ENCODE data around the gene VWF. TPM values are rescaled to one million over a fixed set of nuclear protein-coding genes. Genes with fewer than 3 reads are reported as not detected.

Gene VWF
- total RNA-seq, 1 experiment from 2014 or later = 0.41 TPM

DNA sequence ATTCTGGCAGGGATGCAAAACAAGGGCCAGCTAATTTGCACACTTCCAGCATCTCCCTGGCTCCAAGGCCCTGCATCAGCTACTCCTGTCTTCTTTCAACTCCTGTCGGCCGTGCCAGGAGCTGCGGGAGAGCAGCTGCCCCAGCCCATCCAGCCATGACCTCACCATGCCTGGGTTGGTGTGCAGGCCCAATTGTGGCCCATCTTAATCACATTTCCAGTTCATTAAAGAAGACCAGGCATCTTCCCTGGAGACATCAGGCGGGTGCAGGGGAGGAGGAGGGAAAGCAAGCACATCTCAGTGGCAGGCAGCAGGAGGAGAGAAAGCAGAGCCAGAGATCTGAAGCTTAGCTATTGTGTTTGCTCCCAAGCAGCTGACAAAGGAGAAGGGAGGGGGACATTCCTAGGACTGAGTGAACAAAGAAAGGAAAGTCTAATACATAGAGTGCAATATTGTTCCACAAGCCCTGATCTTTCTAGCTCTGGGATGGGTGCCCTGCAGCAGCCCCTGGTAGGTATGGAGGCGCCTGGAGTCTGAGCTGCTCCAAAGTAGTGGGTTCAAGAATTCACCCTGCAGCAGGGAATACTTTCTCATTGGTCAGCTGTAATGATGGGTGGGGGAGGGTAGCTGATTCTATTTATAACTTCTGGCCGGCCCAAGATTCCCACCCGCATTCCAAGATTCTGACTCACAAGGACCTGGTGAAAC lies 40.1 kb downstream of the VWF start:
- H3K4me1 ChIP-seq = peaks cover 59% of the 10 kb centered on the region
- POLR2A ChIA-PET = interaction anchor here (0.5 to 1.7 kb wide), 8 partner anchors 9 to 1839 kb away, joined by 3 to 16 read pairs (median 5); partner anchors contain the start of gene CD9
- DNase-seq = peak; percentile 84 to 93
- H3K27me3 ChIP-seq (replicated peaks; ENCODE audit: control insufficient read depth, insufficient read depth, low read length) = no peaks in the 10 kb centered on the region
- no peaks in the 10 kb centered on the region for H3K9me3 ChIP-seq
- peak overlapping the region; percentile 92 for H3K27ac Mint-ChIP-seq (ENCODE audit: unreplicated experiment)
- intact Hi-C loops (cut with micrococcal nuclease; ENCODE audit: unreplicated experiment) = loop anchor here (1.0 kb wide), 1 partner anchor 14 kb away; no protein-coding TSS in a partner anchor
- no peaks in the 10 kb centered on the region for H3K36me3 ChIP-seq (ENCODE audit: control insufficient read depth, insufficient read depth, low read length)
- no peak overlapping the region for H3K4me3 ChIP-seq (ENCODE audit: low read depth, low read length)
- no peaks in the 10 kb centered on the region for H3K27me3 Mint-ChIP-seq (ENCODE audit: insufficient read depth, unreplicated experiment)
- H3K36me3 Mint-ChIP-seq (ENCODE audit: insufficient read depth, unreplicated experiment) = peaks cover 6% of the 10 kb centered on the region
- CTCF ChIA-PET = interaction anchor here (0.6 to 1.9 kb wide), 10 partner anchors 9 to 194 kb away, joined by 3 to 28 read pairs (median 6); no protein-coding TSS in a partner anchor
- H3K4me1 Mint-ChIP-seq (ENCODE audit: low read depth, unreplicated experiment) = peaks cover 34% of the 10 kb centered on the region
- BruUV-seq (replicated peaks) = TSS peak; percentile 48
- TF ChIP-seq, protein P1, sequence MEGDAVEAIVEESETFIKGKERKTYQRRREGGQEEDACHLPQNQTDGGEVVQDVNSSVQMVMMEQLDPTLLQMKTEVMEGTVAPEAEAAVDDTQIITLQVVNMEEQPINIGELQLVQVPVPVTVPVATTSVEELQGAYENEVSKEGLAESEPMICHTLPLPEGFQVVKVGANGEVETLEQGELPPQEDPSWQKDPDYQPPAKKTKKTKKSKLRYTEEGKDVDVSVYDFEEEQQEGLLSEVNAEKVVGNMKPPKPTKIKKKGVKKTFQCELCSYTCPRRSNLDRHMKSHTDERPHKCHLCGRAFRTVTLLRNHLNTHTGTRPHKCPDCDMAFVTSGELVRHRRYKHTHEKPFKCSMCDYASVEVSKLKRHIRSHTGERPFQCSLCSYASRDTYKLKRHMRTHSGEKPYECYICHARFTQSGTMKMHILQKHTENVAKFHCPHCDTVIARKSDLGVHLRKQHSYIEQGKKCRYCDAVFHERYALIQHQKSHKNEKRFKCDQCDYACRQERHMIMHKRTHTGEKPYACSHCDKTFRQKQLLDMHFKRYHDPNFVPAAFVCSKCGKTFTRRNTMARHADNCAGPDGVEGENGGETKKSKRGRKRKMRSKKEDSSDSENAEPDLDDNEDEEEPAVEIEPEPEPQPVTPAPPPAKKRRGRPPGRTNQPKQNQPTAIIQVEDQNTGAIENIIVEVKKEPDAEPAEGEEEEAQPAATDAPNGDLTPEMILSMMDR (IDR thresholded peaks at IDR 0.05; ENCODE audit: insufficient read depth in 1 of 2, low read depth in 1 of 2, low read length in 1 of 2, severe bottlenecking in 1 of 2, unreplicated experiment in 1 of 2) = no peak
- H3K4me3 Mint-ChIP-seq (ENCODE audit: unreplicated experiment) = peak overlapping the region; percentile 44
- H3K9me3 Mint-ChIP-seq (ENCODE audit: unreplicated experiment) = no peaks in the 10 kb centered on the region

DNA sequence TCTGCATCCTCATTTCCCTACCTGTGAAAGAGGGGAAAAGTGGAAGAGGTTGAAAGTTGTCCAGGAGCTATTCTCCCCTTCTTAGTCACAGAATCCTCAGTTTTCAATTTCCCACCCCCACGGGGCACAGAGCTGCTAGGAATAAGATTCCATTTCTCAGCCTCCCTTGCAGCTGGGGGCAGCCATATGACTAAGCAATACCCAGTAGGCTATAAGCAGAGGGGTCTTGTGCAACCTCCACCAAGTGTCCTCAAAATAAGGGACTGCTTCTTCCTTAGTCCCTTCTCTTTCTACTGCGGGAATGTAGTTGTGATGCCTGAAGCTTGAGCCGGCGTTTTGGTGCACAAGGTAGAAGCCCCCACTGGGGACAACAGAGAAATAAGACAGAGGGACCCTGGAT lies 40.9 kb downstream of the VWF start:
- Histone ChIP-seq H3K27me3 (replicated peaks; ENCODE audit: control insufficient read depth, insufficient read depth, low read length) (no peaks in the 10 kb centered on the region), H3K9me3 (no peaks in the 10 kb centered on the region), H3K36me3 (ENCODE audit: control insufficient read depth, insufficient read depth, low read length) (no peaks in the 10 kb centered on the region), H3K4me3 (ENCODE audit: low read depth, low read length) (no peak overlapping the region), H3K4me1 (peaks cover 55% of the 10 kb centered on the region)
- intact Hi-C loops (cut with micrococcal nuclease; ENCODE audit: unreplicated experiment) = no loop called here
- peak in 1 of 2 experiments; percentile 17 for DNase-seq
- POLR2A ChIA-PET = no interaction called here
- TF ChIP-seq, protein P1 (IDR thresholded peaks at IDR 0.05; ENCODE audit: insufficient read depth in 1 of 2, low read depth in 1 of 2, low read length in 1 of 2, severe bottlenecking in 1 of 2, unreplicated experiment in 1 of 2) = no peak
- Mint-ChIP-seq H3K9me3 (ENCODE audit: unreplicated experiment) (no peaks in the 10 kb centered on the region), H3K27ac (ENCODE audit: unreplicated experiment) (peak overlapping the region; percentile 92), H3K27me3 (ENCODE audit: insufficient read depth, unreplicated experiment) (no peaks in the 10 kb centered on the region), H3K4me1 (ENCODE audit: low read depth, unreplicated experiment) (peaks cover 34% of the 10 kb centered on the region), H3K36me3 (ENCODE audit: insufficient read depth, unreplicated experiment) (peaks cover 6% of the 10 kb centered on the region), H3K4me3 (ENCODE audit: unreplicated experiment) (no peak overlapping the region)
- BruUV-seq (replicated peaks) = no TSS peak
- CTCF ChIA-PET = interaction anchor here (1.2 to 1.9 kb wide), 4 partner anchors 10 to 146 kb away, joined by 4 to 28 read pairs (median 8); no protein-coding TSS in a partner anchor

DNA sequence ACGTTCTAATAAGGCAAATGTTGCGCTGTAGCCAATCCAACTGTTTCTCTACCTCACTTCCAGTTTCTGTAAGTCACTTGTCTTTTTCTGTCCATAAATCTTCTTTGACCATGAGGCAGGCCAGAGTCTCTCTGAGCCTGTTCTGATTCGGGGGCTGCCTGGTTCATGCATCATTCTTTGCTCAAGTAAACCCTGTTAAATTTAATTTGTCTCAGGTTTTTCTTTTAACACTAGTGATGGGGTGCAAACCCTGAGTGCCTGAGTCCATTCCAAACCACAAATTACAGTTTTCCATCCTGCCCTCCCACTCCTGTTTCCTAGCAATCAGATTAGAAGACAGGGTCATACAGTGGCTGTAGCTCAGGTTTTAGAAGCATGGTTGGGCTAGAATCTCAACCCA lies 41.9 kb downstream of the VWF start:
- TF ChIP-seq, protein P1 (IDR thresholded peaks at IDR 0.05; ENCODE audit: insufficient read depth in 1 of 2, low read depth in 1 of 2, low read length in 1 of 2, severe bottlenecking in 1 of 2, unreplicated experiment in 1 of 2) = no peak
- H3K4me3 ChIP-seq (ENCODE audit: low read depth, low read length) = no peak overlapping the region
- CTCF ChIA-PET = no interaction called here
- H3K36me3 ChIP-seq (ENCODE audit: control insufficient read depth, insufficient read depth, low read length) = no peaks in the 10 kb centered on the region
- Mint-ChIP-seq H3K27ac (ENCODE audit: unreplicated experiment) (peak overlapping the region; percentile 36), H3K27me3 (ENCODE audit: insufficient read depth, unreplicated experiment) (no peaks in the 10 kb centered on the region), H3K4me1 (ENCODE audit: low read depth, unreplicated experiment) (peaks cover 34% of the 10 kb centered on the region), H3K4me3 (ENCODE audit: unreplicated experiment) (no peak overlapping the region), H3K9me3 (ENCODE audit: unreplicated experiment) (no peaks in the 10 kb centered on the region), H3K36me3 (ENCODE audit: insufficient read depth, unreplicated experiment) (peaks cover 6% of the 10 kb centered on the region)
- POLR2A ChIA-PET = no interaction called here
- H3K4me1 ChIP-seq = peaks cover 47% of the 10 kb centered on the region
- intact Hi-C loops (cut with micrococcal nuclease; ENCODE audit: unreplicated experiment) = no loop called here
- H3K9me3 ChIP-seq = no peaks in the 10 kb centered on the region
- H3K27me3 ChIP-seq (replicated peaks; ENCODE audit: control insufficient read depth, insufficient read depth, low read length) = no peaks in the 10 kb centered on the region
- no TSS peak for BruUV-seq (replicated peaks)
- DNase-seq = no peak

Data from Caco-2 (cell line).